ENCODE results near the gene MPDZ. TPM values are rescaled to one million over a fixed set of nuclear protein-coding genes. Genes with fewer than 3 reads are reported as not detected.

The MPDZ gene
- total RNA-seq, 4 donors from 2014 or later, result 53.7 to 83.5 (median 62.8) TPM

DNA sequence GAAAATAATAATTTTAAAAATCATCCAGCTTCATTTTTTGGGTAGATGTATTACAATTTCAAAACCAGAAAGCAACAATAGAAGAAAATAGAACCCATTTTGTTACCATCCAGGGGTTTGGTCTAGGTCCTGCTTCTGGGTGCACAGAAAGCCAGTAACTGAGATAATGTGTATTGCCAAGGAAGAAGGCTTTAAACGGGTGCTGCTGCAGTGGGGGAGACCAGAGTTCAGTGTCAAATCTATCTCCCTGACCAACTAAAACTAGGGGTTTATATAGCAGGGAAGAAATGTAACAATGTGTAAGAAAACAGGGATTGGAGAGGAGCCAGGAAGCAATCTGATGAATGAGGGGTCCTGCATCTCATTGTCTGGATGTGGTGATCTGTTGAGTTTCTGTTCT is 17.5 kb upstream of the MPDZ start:
- Histone ChIP-seq H3K4me1 (no peaks in the 10 kb centered on the region), H3K36me3 (no peaks in the 10 kb centered on the region), H3K4me3 (no peak overlapping the region), H3K27me3 (no peaks in the 10 kb centered on the region), H3K27ac (no peak overlapping the region), H3K9me3 (no peaks in the 10 kb centered on the region)
- WGBS, 2 donors, result 71 to 86% methylated on average over 1 of the region's 1 CpG
- no peak for TF ChIP-seq POLR2A (IDR thresholded peaks at IDR 0.05)
- DNase-seq (ENCODE audit: low spot score in 2 of 2), result no peak

DNA sequence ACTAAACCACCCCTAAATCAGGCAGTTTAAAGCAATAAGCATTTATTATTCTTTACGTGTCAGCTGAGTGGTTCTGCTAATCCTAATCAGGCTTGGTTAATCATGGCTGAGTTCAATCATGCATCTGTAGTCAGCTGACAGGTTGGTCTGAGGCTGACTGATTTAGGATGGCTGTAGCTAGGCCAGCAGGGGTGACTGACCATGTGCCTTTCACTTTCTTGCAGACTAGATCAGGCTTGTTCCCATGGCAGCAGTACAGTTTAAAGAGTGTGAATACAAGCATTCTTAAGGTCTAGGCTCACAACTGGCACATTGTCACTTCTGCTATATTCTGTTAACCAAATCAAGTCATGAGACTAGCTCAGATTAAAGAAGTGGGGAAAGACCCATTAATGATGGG is 16.1 kb upstream of the MPDZ start:
- no peaks in the 10 kb centered on the region for H3K36me3 ChIP-seq
- no peak overlapping the region for H3K27ac ChIP-seq
- no peaks in the 10 kb centered on the region for H3K4me1 ChIP-seq
- H3K27me3 ChIP-seq, result no peaks in the 10 kb centered on the region
- WGBS, 2 donors, result 79 to 86% methylated on average over 1 of the region's 1 CpG
- no peak overlapping the region for H3K4me3 ChIP-seq
- DNase-seq (ENCODE audit: low spot score in 2 of 2), result no peak
- TF ChIP-seq EP300 (IDR thresholded peaks at IDR 0.05), result no peak
- no peak for TF ChIP-seq POLR2A (IDR thresholded peaks at IDR 0.05)
- TF ChIP-seq, protein P1, sequence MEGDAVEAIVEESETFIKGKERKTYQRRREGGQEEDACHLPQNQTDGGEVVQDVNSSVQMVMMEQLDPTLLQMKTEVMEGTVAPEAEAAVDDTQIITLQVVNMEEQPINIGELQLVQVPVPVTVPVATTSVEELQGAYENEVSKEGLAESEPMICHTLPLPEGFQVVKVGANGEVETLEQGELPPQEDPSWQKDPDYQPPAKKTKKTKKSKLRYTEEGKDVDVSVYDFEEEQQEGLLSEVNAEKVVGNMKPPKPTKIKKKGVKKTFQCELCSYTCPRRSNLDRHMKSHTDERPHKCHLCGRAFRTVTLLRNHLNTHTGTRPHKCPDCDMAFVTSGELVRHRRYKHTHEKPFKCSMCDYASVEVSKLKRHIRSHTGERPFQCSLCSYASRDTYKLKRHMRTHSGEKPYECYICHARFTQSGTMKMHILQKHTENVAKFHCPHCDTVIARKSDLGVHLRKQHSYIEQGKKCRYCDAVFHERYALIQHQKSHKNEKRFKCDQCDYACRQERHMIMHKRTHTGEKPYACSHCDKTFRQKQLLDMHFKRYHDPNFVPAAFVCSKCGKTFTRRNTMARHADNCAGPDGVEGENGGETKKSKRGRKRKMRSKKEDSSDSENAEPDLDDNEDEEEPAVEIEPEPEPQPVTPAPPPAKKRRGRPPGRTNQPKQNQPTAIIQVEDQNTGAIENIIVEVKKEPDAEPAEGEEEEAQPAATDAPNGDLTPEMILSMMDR (IDR thresholded peaks at IDR 0.05), result no peak
- no peaks in the 10 kb centered on the region for H3K9me3 ChIP-seq

DNA sequence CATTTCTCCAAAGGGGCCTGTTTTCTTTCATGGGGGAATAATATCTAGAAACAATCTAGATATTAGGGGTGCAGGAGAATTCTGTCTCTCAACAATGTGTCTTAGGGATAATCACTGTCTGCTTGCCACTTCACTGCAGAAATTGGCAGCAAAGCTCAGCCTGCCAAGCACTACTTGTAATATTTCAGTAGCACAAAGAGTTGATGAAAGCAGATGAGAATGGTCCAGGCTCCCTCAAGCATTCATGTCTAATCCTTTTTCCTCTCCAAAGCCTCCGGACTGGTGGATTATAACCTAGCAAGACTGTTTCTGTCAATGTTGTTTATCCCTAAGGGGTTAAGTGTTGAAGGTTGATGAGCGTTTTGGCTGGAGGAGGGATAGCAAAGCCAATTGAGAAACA is 13.3 kb upstream of the MPDZ start:
- H3K27ac ChIP-seq, result no peak overlapping the region
- DNase-seq (ENCODE audit: low spot score in 2 of 2), result no peak
- H3K4me1 ChIP-seq, result no peaks in the 10 kb centered on the region
- H3K9me3 ChIP-seq, result no peaks in the 10 kb centered on the region
- no peak overlapping the region for H3K4me3 ChIP-seq
- no peaks in the 10 kb centered on the region for H3K36me3 ChIP-seq
- no peaks in the 10 kb centered on the region for H3K27me3 ChIP-seq
- WGBS, 2 donors, result 63 to 69% methylated on average over 2 of the region's 2 CpGs
- TF ChIP-seq, protein P1 (IDR thresholded peaks at IDR 0.05), result no peak
- TF ChIP-seq POLR2A (IDR thresholded peaks at IDR 0.05), result no peak
- no peak for TF ChIP-seq EP300 (IDR thresholded peaks at IDR 0.05)

DNA sequence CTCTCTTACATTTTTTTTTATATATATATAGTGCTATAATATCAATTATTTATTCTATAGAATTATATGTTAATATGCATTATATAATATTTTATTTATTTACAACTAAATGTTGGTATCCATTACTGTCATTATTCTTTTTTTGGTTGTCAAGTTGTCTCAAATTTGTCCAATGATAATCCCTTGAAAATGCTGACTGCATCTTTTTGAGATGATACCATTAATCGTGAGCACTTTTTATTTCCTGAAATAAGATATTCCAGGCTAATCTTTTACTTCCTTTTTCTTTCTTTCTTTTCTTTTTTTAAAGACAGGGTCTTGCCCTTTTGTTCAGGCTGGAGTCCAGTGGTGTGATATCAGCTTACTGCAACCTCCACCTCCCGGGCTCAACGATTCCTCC is 12.7 kb upstream of the MPDZ start:
- 90 to 92% methylated on average over 3 of the region's 3 CpGs for WGBS, 2 donors
- Histone ChIP-seq H3K4me1 (no peaks in the 10 kb centered on the region), H3K27ac (no peak overlapping the region)

DNA sequence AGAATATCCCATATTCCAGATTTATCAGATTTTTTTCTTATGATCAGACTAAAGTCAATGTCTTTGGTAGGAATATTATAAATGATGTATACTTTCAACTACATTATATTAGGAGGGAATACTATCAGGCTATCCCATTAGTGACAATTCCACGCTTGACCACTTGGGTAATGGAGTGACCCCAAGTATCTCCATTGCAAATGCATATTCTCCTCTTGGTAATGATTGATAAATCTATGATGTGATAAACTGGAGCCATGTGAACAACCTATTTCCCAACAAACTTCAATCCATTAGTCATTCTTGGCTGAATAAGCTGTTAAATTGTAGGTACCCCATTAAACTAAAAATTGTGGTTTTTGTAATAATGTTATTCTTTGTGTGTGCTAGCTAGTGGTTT is 12.2 kb upstream of the MPDZ start:
- H3K9me3 ChIP-seq, result no peaks in the 10 kb centered on the region
- H3K27ac ChIP-seq, result no peak overlapping the region
- H3K4me3 ChIP-seq, result no peak overlapping the region
- H3K27me3 ChIP-seq, result no peaks in the 10 kb centered on the region
- H3K36me3 ChIP-seq, result no peaks in the 10 kb centered on the region
- no peaks in the 10 kb centered on the region for H3K4me1 ChIP-seq
- TF ChIP-seq POLR2A (IDR thresholded peaks at IDR 0.05), result no peak
- no peak for TF ChIP-seq EP300 (IDR thresholded peaks at IDR 0.05)
- TF ChIP-seq, protein P1 (IDR thresholded peaks at IDR 0.05), result no peak
- WGBS, 2 donors, result 88 to 93% methylated on average over 1 of the region's 1 CpG
- no peak for DNase-seq (ENCODE audit: low spot score in 2 of 2)

More for the DNA sequence above, 12.7 kb upstream of the MPDZ start:
- no peak overlapping the region for H3K4me3 ChIP-seq
- no peaks in the 10 kb centered on the region for H3K9me3 ChIP-seq
- DNase-seq (ENCODE audit: low spot score in 2 of 2), result no peak
- TF ChIP-seq, protein P1 (IDR thresholded peaks at IDR 0.05), result no peak
- TF ChIP-seq EP300 (IDR thresholded peaks at IDR 0.05) (no peak), POLR2A (IDR thresholded peaks at IDR 0.05) (no peak)
- no peaks in the 10 kb centered on the region for H3K27me3 ChIP-seq
- H3K36me3 ChIP-seq, result no peaks in the 10 kb centered on the region

DNA sequence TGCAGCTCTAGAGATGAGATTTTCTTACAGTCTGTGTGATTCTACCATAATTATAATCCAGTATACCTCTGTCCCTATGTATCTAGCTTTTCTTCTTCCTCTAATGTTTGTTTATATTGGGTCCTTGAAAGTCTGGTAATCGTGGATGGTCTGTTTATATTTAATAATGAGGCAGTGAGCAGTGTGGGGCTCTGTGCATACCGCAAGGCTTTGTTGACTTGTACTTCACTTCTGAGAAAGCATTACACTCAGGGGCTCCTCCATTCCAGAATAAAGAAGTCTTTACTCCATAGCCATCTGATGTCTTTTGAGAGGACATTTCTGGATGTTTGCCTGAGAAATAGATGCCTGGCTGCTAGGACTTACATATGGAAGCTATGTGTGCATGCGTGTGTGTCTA is 4.5 kb upstream of the MPDZ start:
- Histone ChIP-seq H3K27me3 (no peaks in the 10 kb centered on the region), H3K27ac (no peak overlapping the region), H3K4me3 (no peak overlapping the region), H3K4me1 (peaks cover 0 to 4% (median 0%) of the 10 kb centered on the region in 4 donors), H3K9me3 (no peaks in the 10 kb centered on the region), H3K36me3 (no peaks in the 10 kb centered on the region)
- WGBS, 2 donors, result 50 to 51% methylated on average over 3 of the region's 3 CpGs
- DNase-seq (ENCODE audit: low spot score in 2 of 2), result no peak
- TF ChIP-seq, protein P1 (IDR thresholded peaks at IDR 0.05), result no peak
- TF ChIP-seq POLR2A (IDR thresholded peaks at IDR 0.05) (no peak), EP300 (IDR thresholded peaks at IDR 0.05) (no peak)
